Measurements from ENCODE around the gene TOM1L2. TPM values are rescaled to one million over a fixed set of nuclear protein-coding genes. Genes with fewer than 3 reads are reported as not detected.

Gene TOM1L2
- total and polyA plus RNA-seq, 2 donors: 33.0 to 58.7 TPM

DNA sequence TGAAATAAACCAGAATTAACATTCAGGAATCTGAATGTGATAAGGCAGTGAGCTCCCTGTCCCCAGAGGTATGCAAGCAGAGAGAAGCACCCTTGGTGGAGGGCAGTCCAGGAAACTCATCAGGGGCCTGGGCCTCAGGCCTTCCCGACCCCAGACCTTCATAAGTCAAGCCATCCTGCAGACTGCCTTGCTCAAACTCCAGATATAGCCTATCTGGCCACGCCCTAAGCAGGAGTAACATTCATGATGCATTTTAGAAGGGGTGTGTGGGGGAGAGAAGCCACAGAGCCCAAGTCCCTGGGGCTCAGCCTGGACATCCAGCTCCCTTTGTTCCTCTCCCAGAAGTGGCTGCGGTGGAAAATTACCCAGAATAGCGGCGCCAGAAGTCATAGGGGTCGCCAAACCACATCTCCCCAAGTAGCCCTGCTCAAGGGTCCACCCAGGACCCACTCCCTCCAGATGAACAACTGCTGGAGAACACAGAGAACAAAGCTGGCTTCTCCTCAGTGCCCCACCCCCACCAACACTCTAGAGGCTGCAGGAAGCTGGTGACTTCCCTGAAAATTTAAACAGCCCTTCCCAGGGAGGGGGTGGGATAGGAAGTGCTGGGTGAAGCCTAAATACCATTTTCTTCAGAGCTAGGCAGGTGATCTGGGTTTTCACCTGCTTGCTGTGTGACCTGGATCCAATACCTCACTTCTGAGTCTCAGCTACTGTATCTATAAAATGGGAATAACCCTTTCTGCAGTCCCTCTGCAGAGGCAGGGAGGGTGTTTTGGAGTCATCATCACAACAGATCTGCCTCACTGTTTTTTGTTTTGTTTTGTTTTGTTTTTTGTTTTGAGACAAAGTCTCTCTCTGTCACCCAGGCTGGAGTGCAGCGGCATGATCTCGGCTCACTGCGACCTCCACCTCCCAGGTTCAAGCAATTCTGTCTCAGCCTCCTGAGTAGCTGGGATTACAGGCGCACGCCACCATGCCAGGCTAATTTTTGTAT is 133.9 kb downstream of the TOM1L2 start:
- no peaks in the 10 kb centered on the region for H3K4me1 ChIP-seq (ENCODE audit: insufficient read depth)
- 74% methylated on average over 11 of the region's 11 CpGs for WGBS
- H3K27ac ChIP-seq (ENCODE audit: low read depth): peak overlapping the region; percentile 55
- DNase-seq (ENCODE audit: extremely low spot score): no peak
- H3K4me3 ChIP-seq (ENCODE audit: low read depth, low read length): no peak overlapping the region
- H3K36me3 ChIP-seq (ENCODE audit: insufficient read depth): no peaks in the 10 kb centered on the region

DNA sequence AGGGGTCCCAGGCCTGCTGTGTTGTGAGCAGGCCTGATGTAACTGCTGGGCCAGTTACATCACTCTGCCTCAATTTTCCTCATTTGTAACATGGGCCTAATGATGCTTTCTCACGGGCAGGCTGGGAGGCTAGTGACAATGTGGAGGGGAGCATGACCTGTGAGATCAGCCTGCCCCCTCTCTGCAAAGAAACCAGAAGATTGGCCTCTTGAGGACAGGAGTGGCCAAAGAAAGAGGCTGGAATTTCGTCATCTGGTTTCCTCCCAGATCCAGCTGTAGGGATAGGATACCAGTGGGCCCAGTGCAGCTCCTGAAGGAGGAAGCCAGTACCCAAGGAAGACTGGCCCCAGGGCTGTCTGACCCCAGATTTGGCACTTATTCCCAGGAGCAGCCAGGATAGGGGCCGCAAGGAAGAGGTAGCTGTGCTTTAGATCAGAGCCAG is 134.8 kb downstream of the TOM1L2 start:
- no peaks in the 10 kb centered on the region for H3K4me1 ChIP-seq (ENCODE audit: insufficient read depth)
- WGBS: 57% methylated on average over 3 of the region's 3 CpGs
- H3K4me3 ChIP-seq (ENCODE audit: low read depth, low read length): no peak overlapping the region
- DNase-seq (ENCODE audit: extremely low spot score): no peak
- peak overlapping the region; percentile 99 for H3K27ac ChIP-seq (ENCODE audit: low read depth)
- H3K36me3 ChIP-seq (ENCODE audit: insufficient read depth): no peaks in the 10 kb centered on the region

DNA sequence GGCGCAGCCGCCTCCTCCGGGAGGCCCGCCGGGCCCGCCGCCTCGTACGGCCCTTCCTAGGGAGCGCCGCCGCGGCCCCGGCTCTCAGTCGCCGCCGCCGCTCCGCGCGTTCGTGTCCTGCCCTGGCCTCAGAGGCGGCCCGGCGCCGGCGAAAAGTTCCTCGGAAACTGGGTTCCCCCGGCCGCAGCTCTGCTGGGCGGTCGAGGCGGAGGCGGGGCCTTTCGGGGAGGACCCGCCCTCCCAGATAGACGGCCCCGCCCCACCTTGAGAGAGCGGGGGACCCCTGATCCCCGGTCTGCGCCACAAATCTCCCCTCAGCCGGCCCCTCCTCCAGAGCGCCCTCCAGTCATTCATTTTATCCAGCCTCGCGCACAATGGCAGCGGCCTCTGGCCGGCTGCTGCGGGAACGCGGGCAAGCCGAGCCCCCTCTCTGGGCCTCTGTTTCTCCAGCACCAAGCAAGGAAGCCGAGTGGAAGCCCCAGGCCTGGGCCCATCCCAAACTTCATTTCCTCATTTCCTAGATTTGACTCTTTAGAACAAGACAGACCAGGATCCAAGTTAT is 135.3 kb downstream of the TOM1L2 start, which contains the start of gene SREBF1:
Gene SREBF1, minus strand, starts transcription at position 169 of the 562 bp plus-strand sequence. CDS start 169 bp downstream, outside the sequence.
- peak within 1 kb of the TSS; percentile 99 for H3K27ac ChIP-seq (ENCODE audit: low read depth)
- WGBS: 3% methylated on average over 52 of the region's 52 CpGs
- peak within 1 kb of the TSS; percentile 80 for H3K4me3 ChIP-seq (ENCODE audit: low read depth, low read length)
- H3K4me1 ChIP-seq (ENCODE audit: insufficient read depth): no peaks in the 10 kb centered on the region
- no peak for DNase-seq (ENCODE audit: extremely low spot score)
- H3K36me3 ChIP-seq (ENCODE audit: insufficient read depth): no peaks in the 10 kb centered on the region

DNA sequence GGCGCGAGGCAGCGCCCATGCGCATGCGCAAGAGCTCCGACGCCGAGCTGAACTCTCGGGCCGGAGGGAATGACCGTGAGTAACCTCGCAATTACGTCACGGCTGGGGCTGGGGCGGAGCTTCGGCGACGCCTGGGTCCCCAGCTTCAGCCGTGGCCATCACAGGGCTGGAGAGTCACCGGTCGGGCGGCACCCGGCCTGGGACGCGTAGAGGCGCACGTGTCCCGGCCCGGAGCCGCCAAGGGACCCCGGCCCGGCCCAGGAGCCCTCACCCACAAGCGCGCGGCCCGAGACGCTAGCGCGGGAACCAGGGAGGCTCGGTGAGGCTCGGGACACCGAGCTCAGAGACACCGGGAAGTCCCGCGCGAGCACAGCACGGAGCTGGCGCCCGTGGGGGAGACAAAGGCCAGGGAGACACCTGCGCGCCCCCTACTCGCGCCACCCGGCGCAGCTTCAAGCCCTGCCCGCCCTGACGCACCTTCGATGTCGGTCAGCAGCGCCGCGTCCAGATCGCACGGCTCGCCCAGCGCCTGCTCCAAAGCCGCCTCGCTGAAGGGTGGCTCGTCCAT is 135.9 kb downstream of the TOM1L2 start:
- Histone ChIP-seq H3K4me3 (ENCODE audit: low read depth, low read length) (peak overlapping the region; percentile 80), H3K27ac (ENCODE audit: low read depth) (peak overlapping the region; percentile 99), H3K4me1 (ENCODE audit: insufficient read depth) (no peaks in the 10 kb centered on the region), H3K36me3 (ENCODE audit: insufficient read depth) (no peaks in the 10 kb centered on the region)
- peak; percentile 90 for DNase-seq (ENCODE audit: extremely low spot score)
- under 1% methylated on average over 69 of the region's 69 CpGs for WGBS

DNA sequence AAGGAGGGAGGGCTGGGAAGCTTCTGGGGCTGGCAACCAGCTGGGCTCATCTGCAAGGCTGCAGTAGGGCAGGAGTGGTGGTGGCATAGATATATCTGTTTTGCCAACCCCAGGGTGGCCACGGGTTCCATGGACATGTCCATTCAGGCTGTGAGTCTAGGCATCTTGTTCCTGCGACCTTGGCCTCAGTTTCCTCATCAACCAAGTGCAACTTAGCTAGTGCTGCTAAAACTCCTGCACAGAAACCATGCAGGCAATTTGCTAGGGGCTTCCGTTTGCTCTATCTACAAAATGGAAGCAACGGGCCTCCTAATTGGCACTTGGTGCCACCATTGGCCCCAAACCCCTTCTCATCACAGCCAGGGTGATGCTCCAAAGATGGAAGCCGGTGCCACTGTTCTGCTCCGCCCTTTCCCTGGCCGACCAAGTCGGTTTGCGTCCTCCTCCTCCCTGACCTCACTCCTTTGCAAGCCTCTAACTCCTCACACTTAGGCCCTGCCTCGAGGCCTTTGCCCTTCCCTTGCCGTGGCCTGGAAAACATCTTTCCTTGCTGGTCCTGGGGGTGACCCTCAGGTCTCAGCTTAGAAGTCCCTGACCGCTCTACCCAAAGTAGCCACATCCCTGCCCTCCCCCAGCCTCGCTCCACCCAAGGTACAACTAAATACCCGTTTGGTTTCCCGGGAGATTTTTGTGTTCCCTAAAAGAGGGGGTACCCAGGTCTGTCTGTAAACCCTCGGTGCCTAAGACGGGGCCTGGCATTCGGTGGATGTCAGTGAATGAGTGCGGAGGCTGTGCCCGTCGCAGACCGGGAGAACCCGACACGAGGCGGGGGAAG is 136.6 kb downstream of the TOM1L2 start:
- H3K4me3 ChIP-seq (ENCODE audit: low read depth, low read length): peak overlapping the region; percentile 14
- H3K4me1 ChIP-seq (ENCODE audit: insufficient read depth): no peaks in the 10 kb centered on the region
- 24% methylated on average over 25 of the region's 25 CpGs for WGBS
- no peak for DNase-seq (ENCODE audit: extremely low spot score)
- no peaks in the 10 kb centered on the region for H3K36me3 ChIP-seq (ENCODE audit: insufficient read depth)
- H3K27ac ChIP-seq (ENCODE audit: low read depth): peak overlapping the region; percentile 99

DNA sequence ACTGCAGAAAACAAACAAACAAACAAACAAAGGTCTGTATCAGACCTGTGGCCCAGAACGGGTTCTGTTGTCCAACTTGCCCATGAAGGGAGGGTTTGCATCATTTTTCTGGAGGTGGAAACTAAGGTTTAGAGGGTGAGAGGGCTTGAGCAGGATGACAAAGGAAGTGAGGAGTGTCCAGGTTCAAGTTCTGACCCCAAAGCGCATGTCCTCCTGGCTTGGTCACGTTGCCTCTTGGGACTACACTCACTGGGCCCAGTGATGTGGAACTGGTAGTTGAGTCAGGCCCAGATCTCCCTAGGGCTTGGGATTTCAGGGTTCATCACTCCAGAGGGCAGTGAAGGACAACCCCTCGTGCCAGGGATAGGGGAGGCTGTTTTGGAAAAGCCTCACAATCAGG is 137.2 kb downstream of the TOM1L2 start:
- Histone ChIP-seq H3K36me3 (ENCODE audit: insufficient read depth) (no peaks in the 10 kb centered on the region), H3K27ac (ENCODE audit: low read depth) (peak overlapping the region; percentile 4), H3K4me1 (ENCODE audit: insufficient read depth) (no peaks in the 10 kb centered on the region), H3K4me3 (ENCODE audit: low read depth, low read length) (no peak overlapping the region)
- DNase-seq (ENCODE audit: extremely low spot score): no peak
- WGBS: 81% methylated on average over 4 of the region's 4 CpGs

DNA sequence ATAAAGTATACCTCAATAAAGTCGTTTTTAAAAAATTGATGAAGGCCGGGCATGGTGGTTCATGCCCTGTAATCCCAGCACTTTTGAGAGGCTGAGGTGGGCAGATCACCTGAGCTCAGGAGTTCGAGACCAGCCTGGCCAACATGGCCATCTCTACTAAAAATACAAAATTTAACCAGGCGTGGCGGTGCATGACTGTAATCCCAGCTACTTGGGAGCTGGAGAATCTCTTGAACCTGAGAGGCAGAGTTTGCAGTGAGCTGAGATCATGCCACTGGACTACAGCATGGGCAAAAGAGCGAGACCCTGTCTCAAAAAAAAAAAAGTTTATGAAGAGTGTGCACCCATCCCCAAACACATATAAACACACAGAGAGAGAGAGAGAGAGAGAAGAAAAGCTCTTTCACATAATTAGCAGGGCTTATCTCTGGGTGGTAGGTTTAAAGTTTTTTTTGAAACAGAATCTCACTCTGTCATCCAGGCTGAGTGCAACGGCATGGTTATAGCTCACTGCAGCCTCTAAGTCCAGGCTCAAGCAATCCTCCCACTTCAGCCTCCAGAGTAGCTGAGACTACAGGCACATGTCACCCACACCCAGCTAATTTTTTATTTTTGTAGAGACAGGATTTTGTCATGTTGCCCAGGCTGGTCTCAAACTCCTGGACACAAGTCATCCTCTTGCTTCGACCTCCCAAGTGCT is 138.4 kb downstream of the TOM1L2 start:
- Histone ChIP-seq H3K36me3 (ENCODE audit: insufficient read depth) (no peaks in the 10 kb centered on the region), H3K27ac (ENCODE audit: low read depth) (no peak overlapping the region), H3K4me1 (ENCODE audit: insufficient read depth) (no peaks in the 10 kb centered on the region), H3K4me3 (ENCODE audit: low read depth, low read length) (no peak overlapping the region)
- WGBS: 82% methylated on average over 8 of the region's 8 CpGs
- no peak for DNase-seq (ENCODE audit: extremely low spot score)

DNA sequence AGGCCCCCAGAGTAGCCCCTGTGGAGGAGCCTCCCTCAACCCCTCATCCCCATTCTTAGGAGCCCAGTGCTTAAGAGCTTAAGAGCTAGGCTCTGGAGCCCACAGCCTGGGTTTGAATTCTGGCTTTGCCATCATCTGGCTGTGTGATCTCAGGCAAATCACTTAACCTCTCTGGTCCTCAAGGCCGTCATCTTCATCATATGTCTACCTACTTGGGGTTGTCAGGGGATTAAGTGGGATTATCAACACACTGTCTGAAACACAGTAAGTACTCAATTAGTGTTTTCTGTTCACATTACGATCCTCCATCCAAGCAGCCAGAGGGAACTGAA is 140.2 kb downstream of the TOM1L2 start:
- WGBS: 94% methylated on average over 2 of the region's 2 CpGs
- H3K4me1 ChIP-seq (ENCODE audit: insufficient read depth): no peaks in the 10 kb centered on the region
- H3K36me3 ChIP-seq (ENCODE audit: insufficient read depth): no peaks in the 10 kb centered on the region

DNA sequence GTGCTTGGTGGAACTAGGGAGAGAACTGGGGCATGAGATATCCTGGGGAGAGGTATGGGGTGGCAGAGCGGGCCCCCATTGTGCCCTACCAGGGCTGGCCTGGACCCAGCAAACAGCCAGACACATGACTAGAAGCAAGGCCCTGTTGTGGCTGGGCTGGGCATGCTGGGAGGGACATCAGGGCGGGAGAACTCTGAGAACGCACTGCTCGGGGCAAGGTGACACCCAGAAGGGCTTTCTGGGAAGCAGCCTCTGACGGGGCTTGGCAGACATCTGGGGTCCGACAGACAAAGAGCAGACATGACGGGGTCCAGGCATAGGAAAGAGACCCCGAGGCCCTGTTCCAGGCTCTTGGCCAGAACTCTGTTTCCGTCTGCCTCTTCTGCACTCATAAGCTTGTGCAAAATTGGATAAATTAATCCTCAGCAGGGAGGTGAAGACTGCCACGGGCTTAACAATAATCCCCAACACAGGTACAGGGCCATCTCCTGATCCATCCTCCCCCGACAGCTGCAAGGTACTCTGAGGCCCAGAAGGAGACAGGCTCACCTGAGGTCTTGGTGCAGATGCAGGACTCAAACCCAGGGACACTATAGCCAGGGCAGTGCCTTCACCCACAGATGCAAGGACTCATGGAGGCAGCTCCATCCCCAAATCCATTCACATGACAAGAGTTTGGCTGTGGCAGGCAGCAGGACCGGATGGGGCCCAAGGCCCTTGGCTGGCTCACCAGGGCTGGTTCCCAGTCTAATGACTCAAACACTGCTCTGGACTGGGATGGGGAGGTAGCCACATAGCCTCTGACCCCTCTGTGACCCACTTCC is 140.8 kb downstream of the TOM1L2 start:
- Histone ChIP-seq H3K36me3 (ENCODE audit: insufficient read depth) (no peaks in the 10 kb centered on the region), H3K27ac (ENCODE audit: low read depth) (no peak overlapping the region), H3K4me1 (ENCODE audit: insufficient read depth) (no peaks in the 10 kb centered on the region), H3K4me3 (ENCODE audit: low read depth, low read length) (no peak overlapping the region)
- DNase-seq (ENCODE audit: extremely low spot score): no peak
- 58% methylated on average over 12 of the region's 12 CpGs for WGBS

More for the DNA sequence above, 140.2 kb downstream of the TOM1L2 start:
- DNase-seq (ENCODE audit: extremely low spot score): no peak
- H3K27ac ChIP-seq (ENCODE audit: low read depth): no peak overlapping the region
- H3K4me3 ChIP-seq (ENCODE audit: low read depth, low read length): no peak overlapping the region

DNA sequence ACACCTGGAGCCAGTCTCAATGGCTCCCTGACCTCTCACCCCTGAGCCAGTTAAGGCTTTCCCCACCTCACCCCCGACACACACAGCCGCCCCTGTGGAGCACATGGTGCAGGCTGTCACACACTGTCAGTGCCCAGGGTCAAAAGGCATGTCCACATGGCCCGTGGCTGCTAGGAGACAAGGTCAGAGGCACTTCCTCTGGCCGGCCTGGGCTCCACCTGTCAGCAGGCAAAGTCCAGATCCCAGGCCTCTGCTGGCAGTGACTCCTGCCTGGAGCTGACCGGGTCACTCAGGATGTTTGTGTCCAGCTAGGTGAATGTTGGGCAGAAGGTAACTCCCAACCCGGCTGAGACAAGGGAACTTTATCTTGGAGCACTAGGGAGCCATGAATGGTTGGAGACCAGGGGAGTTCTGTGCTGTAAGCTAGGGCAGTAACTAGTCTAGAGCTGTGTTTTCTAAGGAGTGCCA is 141.4 kb downstream of the TOM1L2 start:
- Histone ChIP-seq H3K4me1 (ENCODE audit: insufficient read depth) (no peaks in the 10 kb centered on the region), H3K36me3 (ENCODE audit: insufficient read depth) (no peaks in the 10 kb centered on the region), H3K4me3 (ENCODE audit: low read depth, low read length) (no peak overlapping the region), H3K27ac (ENCODE audit: low read depth) (no peak overlapping the region)
- no peak for DNase-seq (ENCODE audit: extremely low spot score)
- WGBS: 74% methylated on average over 6 of the region's 6 CpGs

DNA sequence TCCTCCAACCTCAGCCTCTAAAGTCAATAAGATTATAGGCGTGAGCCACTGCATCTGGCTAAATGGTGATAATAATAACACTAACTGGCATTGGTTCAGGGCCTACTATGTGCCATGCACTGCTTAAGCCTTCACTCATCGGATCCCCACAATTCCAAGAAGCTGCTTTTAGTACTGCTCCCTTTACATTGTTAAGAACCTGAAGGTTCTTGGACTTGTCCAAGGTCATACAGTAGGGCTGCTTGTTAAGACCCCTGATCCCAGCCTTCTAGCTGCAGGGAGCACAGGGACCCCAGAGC is 142.0 kb downstream of the TOM1L2 start:
- 92% methylated on average over 2 of the region's 2 CpGs for WGBS
- no peak overlapping the region for H3K4me3 ChIP-seq (ENCODE audit: low read depth, low read length)
- no peak for DNase-seq (ENCODE audit: extremely low spot score)
- H3K27ac ChIP-seq (ENCODE audit: low read depth): no peak overlapping the region
- no peaks in the 10 kb centered on the region for H3K36me3 ChIP-seq (ENCODE audit: insufficient read depth)
- H3K4me1 ChIP-seq (ENCODE audit: insufficient read depth): no peaks in the 10 kb centered on the region
